NCI-H2081 treated with DMSO at 0.1 percent for 48 hours (cell line): ENCODE measurements around the gene NOTCH3.

Experiments
- DNase-seq: peaks from one replicate; lab custom pipeline; 2025; lab: John Stamatoyannopoulos, UW

The NOTCH3 gene

GRCh38 chr19:15200553-15201364, at the start of gene NOTCH3:
Gene NOTCH3, minus strand, starts transcription at chr19:15200995. Its CDS starts 90 bp downstream, at chr19:15200905.
- DNase-seq = no peak

- no peak for DNase-seq
These were observed 49.8 kb upstream of the NOTCH3 start for GRCh38 chr19:15250640-15250993.

- no peak for DNase-seq
These were observed 49.3 kb upstream of the NOTCH3 start for GRCh38 chr19:15249972-15250639.

- DNase-seq = no peak
These were observed 48.7 kb upstream of the NOTCH3 start for GRCh38 chr19:15249528-15249874.

GRCh38 chr19:15248648-15249527, 48.1 kb upstream of the NOTCH3 start:
- no peak for DNase-seq

GRCh38 chr19:15248106-15248505, 47.3 kb upstream of the NOTCH3 start:
- no peak for DNase-seq

- no peak for DNase-seq
These were observed 46.6 kb upstream of the NOTCH3 start for GRCh38 chr19:15247107-15248014.

GRCh38 chr19:15246198-15246481, 45.3 kb upstream of the NOTCH3 start:
- DNase-seq = no peak

- no peak for DNase-seq
These were observed 44.8 kb upstream of the NOTCH3 start for GRCh38 chr19:15245370-15246197.

GRCh38 chr19:15244808-15245207, 44.0 kb upstream of the NOTCH3 start:
- no peak for DNase-seq

- no peak for DNase-seq
These were observed 43.5 kb upstream of the NOTCH3 start for GRCh38 chr19:15244106-15244803.

- DNase-seq = no peak
These were observed 42.6 kb upstream of the NOTCH3 start for GRCh38 chr19:15243236-15243957.

- no peak for DNase-seq
These were observed 40.6 kb upstream of the NOTCH3 start for GRCh38 chr19:15241259-15241910.

- no peak for DNase-seq
These were observed 39.7 kb upstream of the NOTCH3 start for GRCh38 chr19:15240515-15240914.

- no peak for DNase-seq
These were observed 38.6 kb upstream of the NOTCH3 start for GRCh38 chr19:15239337-15239949.

GRCh38 chr19:15238639-15239155, 37.9 kb upstream of the NOTCH3 start:
- DNase-seq = no peak

GRCh38 chr19:15237759-15238638, 37.2 kb upstream of the NOTCH3 start:
- DNase-seq = no peak
